ENCODE measurements around the gene CFAP119.
A peak's percentile ranks its signal among the peaks of the same experiment; 100 is the strongest.
"Not testable (repeated sequence)": the region's sequence is repeated elsewhere in the genome, so short reads cannot be mapped to it uniquely, and the experiment has no call there.

Gene CFAP119

GRCh38 chr16:30761928-30762902, at the start of gene CFAP119, which contains the start of gene RNF40:
Gene CFAP119 (minus strand): TSS chr16:30762062. CDS start chr16:30761748, 314 bp downstream.
Gene RNF40 (plus strand): TSS chr16:30762322. CDS start chr16:30762546, 224 bp downstream.
- TF ChIP-seq, protein P1, sequence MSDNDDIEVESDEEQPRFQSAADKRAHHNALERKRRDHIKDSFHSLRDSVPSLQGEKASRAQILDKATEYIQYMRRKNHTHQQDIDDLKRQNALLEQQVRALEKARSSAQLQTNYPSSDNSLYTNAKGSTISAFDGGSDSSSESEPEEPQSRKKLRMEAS (IDR thresholded peaks at IDR 0.05; ENCODE audit: low read depth, low read length) = no peak
- TF ChIP-seq MYC (IDR thresholded peaks at IDR 0.05; ENCODE audit: low read depth, low read length) (peak; percentile 51; the same call in 1 of the 2 replicates), CTCF (IDR thresholded peaks at IDR 0.05; ENCODE audit: low read depth, low read length) (no peak), POLR2A (IDR thresholded peaks at IDR 0.05; ENCODE audit: extremely low read depth, insufficient read length) (peak; percentile 64)
- H3K4me3 ChIP-seq (ENCODE audit: low read depth, low read length) = peak within 1 kb of the TSS; percentile 94
- DNase-seq (ENCODE audit: low read depth) = peak; percentile 97

DNA sequence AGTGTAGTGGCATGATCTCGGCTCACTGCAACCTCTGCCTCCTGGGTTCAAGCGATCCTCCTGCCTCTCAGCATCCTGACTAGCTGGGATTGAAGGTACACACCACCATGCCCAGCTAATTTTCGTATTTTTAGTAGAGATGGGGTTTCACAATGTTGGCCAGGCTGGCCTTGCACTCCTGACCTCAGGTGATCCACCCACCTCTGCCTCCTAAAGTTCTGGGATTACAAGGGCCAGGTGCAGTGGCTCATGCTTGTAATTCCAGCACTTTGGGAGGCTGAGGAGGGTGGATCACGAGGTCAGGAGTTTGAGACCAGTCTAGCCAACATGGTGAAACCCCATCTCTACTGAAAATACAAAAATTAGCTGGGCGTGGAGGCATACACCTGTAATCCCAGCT, 47.8 kb upstream of the CFAP119 start:
- DNase-seq (ENCODE audit: low read depth); H3K4me3 ChIP-seq (ENCODE audit: low read depth, low read length): not testable (repeated sequence)

DNA sequence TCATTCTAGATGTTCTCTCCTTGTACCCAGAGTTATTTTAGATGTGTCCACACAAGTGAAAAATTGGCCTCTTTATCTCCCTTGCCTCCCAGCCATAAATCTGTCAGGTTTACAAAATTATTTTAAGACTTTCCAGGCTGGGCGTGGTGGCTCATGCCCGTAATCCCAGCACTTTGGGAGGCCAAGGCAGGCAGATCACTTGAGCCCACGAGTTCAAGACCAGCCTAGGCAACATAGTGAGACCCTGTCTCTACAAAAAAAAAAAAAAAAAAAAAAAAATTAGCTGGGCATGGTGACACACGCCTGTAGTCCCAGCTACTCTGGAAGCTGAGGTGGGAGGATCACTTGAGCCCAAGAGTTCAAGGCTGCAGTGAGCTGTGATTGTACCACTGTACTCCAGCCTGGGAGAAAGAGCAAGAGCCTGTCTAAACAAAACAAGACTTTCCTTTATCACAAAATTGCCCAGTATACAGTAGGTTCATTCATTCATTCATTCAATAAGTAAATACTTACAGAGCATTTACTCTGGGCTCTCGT, 47.1 kb upstream of the CFAP119 start:
- H3K4me3 ChIP-seq (ENCODE audit: low read depth, low read length); DNase-seq (ENCODE audit: low read depth): not testable (repeated sequence)

- H3K4me3 ChIP-seq (ENCODE audit: low read depth, low read length) = no peak overlapping the region
- DNase-seq (ENCODE audit: low read depth) = no peak
- TF ChIP-seq MYC (IDR thresholded peaks at IDR 0.05; ENCODE audit: low read depth, low read length) (no peak), CTCF (IDR thresholded peaks at IDR 0.05; ENCODE audit: low read depth, low read length) (no peak), POLR2A (IDR thresholded peaks at IDR 0.05; ENCODE audit: extremely low read depth, insufficient read length) (no peak)
- TF ChIP-seq, protein P1 (IDR thresholded peaks at IDR 0.05; ENCODE audit: low read depth, low read length) = no peak
Measured at GRCh38 chr16:30808146-30808545, 46.3 kb upstream of the CFAP119 start.

GRCh38 chr16:30805370-30806169, 43.7 kb upstream of the CFAP119 start:
- no peak for TF ChIP-seq CTCF (IDR thresholded peaks at IDR 0.05; ENCODE audit: low read depth, low read length)
- no peak for TF ChIP-seq POLR2A (IDR thresholded peaks at IDR 0.05; ENCODE audit: extremely low read depth, insufficient read length)
- TF ChIP-seq MYC (IDR thresholded peaks at IDR 0.05; ENCODE audit: low read depth, low read length) = no peak
- peak overlapping the region; percentile 49 for H3K4me3 ChIP-seq (ENCODE audit: low read depth, low read length)
- peak; percentile 64 for DNase-seq (ENCODE audit: low read depth)

DNA sequence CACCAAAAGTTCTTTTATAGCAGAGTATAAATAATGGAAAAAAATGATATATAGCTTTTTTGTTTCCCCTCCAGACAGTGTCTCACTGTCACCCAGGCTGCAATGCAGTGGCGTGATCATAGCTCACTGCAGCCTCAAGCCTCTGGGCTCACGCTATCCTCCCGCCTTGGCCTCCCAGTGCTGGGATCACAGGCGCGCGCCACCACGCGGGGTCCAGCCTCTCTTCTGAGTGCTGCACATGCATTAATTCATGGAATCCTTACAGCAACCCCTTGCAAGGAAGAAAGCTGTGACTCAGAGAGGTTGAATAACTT, 43.2 kb upstream of the CFAP119 start:
- TF ChIP-seq, protein P1 (IDR thresholded peaks at IDR 0.05; ENCODE audit: low read depth, low read length) = no peak
- no peak for TF ChIP-seq CTCF (IDR thresholded peaks at IDR 0.05; ENCODE audit: low read depth, low read length)
- no peak for TF ChIP-seq POLR2A (IDR thresholded peaks at IDR 0.05; ENCODE audit: extremely low read depth, insufficient read length)
- TF ChIP-seq MYC (IDR thresholded peaks at IDR 0.05; ENCODE audit: low read depth, low read length) = no peak
- no peak for DNase-seq (ENCODE audit: low read depth)
- H3K4me3 ChIP-seq (ENCODE audit: low read depth, low read length) = peak overlapping the region; percentile 49

Measured in NB4 (cell line).